Measurements from ENCODE around the gene SLC9A4. TPM values are rescaled to one million over a fixed set of nuclear protein-coding genes. Genes with fewer than 3 reads are reported as not detected.

Gene SLC9A4, protein sequence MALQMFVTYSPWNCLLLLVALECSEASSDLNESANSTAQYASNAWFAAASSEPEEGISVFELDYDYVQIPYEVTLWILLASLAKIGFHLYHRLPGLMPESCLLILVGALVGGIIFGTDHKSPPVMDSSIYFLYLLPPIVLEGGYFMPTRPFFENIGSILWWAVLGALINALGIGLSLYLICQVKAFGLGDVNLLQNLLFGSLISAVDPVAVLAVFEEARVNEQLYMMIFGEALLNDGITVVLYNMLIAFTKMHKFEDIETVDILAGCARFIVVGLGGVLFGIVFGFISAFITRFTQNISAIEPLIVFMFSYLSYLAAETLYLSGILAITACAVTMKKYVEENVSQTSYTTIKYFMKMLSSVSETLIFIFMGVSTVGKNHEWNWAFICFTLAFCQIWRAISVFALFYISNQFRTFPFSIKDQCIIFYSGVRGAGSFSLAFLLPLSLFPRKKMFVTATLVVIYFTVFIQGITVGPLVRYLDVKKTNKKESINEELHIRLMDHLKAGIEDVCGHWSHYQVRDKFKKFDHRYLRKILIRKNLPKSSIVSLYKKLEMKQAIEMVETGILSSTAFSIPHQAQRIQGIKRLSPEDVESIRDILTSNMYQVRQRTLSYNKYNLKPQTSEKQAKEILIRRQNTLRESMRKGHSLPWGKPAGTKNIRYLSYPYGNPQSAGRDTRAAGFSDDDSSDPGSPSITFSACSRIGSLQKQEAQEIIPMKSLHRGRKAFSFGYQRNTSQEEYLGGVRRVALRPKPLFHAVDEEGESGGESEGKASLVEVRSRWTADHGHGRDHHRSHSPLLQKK
- total RNA-seq: 0.55 TPM

DNA sequence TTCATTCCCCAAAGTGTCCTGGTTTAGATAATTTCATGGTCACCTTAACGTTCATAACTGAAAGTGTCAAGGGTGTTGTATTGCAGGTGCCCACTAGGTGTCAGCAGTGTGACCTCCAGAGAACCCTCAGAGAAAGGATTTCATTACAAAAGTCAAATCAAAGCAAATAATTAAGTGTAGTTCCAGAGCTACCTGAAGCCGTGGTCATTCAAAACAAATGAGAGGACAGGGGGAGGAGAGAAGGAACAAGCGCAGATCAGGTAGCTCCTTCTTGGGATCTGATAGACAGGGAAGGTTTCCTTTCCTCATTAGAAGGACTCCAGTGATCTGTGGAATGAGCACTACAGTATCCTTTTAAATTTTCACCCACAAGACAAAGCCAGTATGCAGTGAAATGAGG, at the start of gene SLC9A4:
Gene SLC9A4, plus strand, starts transcription at position 207 of the 400 bp plus-strand sequence. CDS start 534 bp downstream, outside the sequence.

Other genes starting within 250 kb of the SLC9A4 start
- gene IL1RL1, start 161.7 kb upstream of the SLC9A4 start, total RNA-seq: 4.3 TPM
- gene IL18R1, start 117.4 kb upstream of the SLC9A4 start, total RNA-seq: 1.6 TPM
- gene IL18RAP, start 50.1 kb upstream of the SLC9A4 start, total RNA-seq: 0.33 TPM
- 0.49 TPM for gene SLC9A2, start 146.3 kb downstream of the SLC9A4 start, total RNA-seq

Measured in camera-type eye (tissue), 1 donor.